Measurements from ENCODE around the gene DDAH1.

Gene DDAH1

GRCh38 chr1:85417017-85417416, 47.9 kb downstream of the DDAH1 start:
- no peaks in the 10 kb centered on the region for H3K27me3 ChIP-seq (ENCODE audit: insufficient read depth, low read length)
- peaks cover 40% of the 10 kb centered on the region for H3K79me2 ChIP-seq (ENCODE audit: control insufficient read depth, insufficient read depth, low read length, unreplicated experiment)
- no peak overlapping the region for H3K27ac ChIP-seq (ENCODE audit: low read depth, low read length)
- no peak overlapping the region for H3K4me3 ChIP-seq (ENCODE audit: low read depth, low read length)
- no peak overlapping the region for H2AFZ ChIP-seq (ENCODE audit: low read length, unreplicated experiment)
- H3K36me3 ChIP-seq (ENCODE audit: insufficient read depth, low read length), result peaks cover 10% of the 10 kb centered on the region; the same call in 1 of the 2 replicates
- peaks cover 14% of the 10 kb centered on the region for H3K4me1 ChIP-seq (ENCODE audit: control insufficient read depth, insufficient read depth, low read length, unreplicated experiment)

- no peak overlapping the region for H3K27ac ChIP-seq (ENCODE audit: low read depth, low read length)
- H2AFZ ChIP-seq (ENCODE audit: low read length, unreplicated experiment), result no peak overlapping the region
- peaks cover 64% of the 10 kb centered on the region for H3K79me2 ChIP-seq (ENCODE audit: control insufficient read depth, insufficient read depth, low read length, unreplicated experiment)
- H3K4me1 ChIP-seq (ENCODE audit: control insufficient read depth, insufficient read depth, low read length, unreplicated experiment), result peaks cover 20% of the 10 kb centered on the region
- H3K4me3 ChIP-seq (ENCODE audit: low read depth, low read length), result no peak overlapping the region
- H3K36me3 ChIP-seq (ENCODE audit: insufficient read depth, low read length), result no peaks in the 10 kb centered on the region; the same call in 1 of the 2 replicates
- H3K27me3 ChIP-seq (ENCODE audit: insufficient read depth, low read length), result no peaks in the 10 kb centered on the region
Observed at GRCh38 chr1:85413169-85413568, 51.8 kb downstream of the DDAH1 start.

- Histone ChIP-seq H2AFZ (ENCODE audit: low read length, unreplicated experiment) (no peak overlapping the region), H3K4me3 (ENCODE audit: low read depth, low read length) (no peak overlapping the region), H3K36me3 (ENCODE audit: insufficient read depth, low read length) (no peaks in the 10 kb centered on the region; the same call in 1 of the 2 replicates), H3K4me1 (ENCODE audit: control insufficient read depth, insufficient read depth, low read length, unreplicated experiment) (peaks cover 28% of the 10 kb centered on the region), H3K27ac (ENCODE audit: low read depth, low read length) (no peak overlapping the region), H3K79me2 (ENCODE audit: control insufficient read depth, insufficient read depth, low read length, unreplicated experiment) (peaks cover 61% of the 10 kb centered on the region), H3K27me3 (ENCODE audit: insufficient read depth, low read length) (no peaks in the 10 kb centered on the region)
Observed at GRCh38 chr1:85411567-85412305, 53.2 kb downstream of the DDAH1 start.

- Histone ChIP-seq H3K27me3 (ENCODE audit: insufficient read depth, low read length) (no peaks in the 10 kb centered on the region), H3K36me3 (ENCODE audit: insufficient read depth, low read length) (no peaks in the 10 kb centered on the region; the same call in 1 of the 2 replicates), H3K79me2 (ENCODE audit: control insufficient read depth, insufficient read depth, low read length, unreplicated experiment) (peaks cover 71% of the 10 kb centered on the region), H2AFZ (ENCODE audit: low read length, unreplicated experiment) (no peak overlapping the region), H3K27ac (ENCODE audit: low read depth, low read length) (no peak overlapping the region), H3K4me1 (ENCODE audit: control insufficient read depth, insufficient read depth, low read length, unreplicated experiment) (peaks cover 45% of the 10 kb centered on the region), H3K4me3 (ENCODE audit: low read depth, low read length) (no peak overlapping the region)
Observed at GRCh38 chr1:85409516-85409915, 55.4 kb downstream of the DDAH1 start.

GRCh38 chr1:85407746-85408377, 57.1 kb downstream of the DDAH1 start:
- no peaks in the 10 kb centered on the region for H3K27me3 ChIP-seq (ENCODE audit: insufficient read depth, low read length)
- peaks cover 41% of the 10 kb centered on the region for H3K4me1 ChIP-seq (ENCODE audit: control insufficient read depth, insufficient read depth, low read length, unreplicated experiment)
- H3K36me3 ChIP-seq (ENCODE audit: insufficient read depth, low read length), result no peaks in the 10 kb centered on the region; the same call in 1 of the 2 replicates
- peak overlapping the region; percentile 60 for H3K4me3 ChIP-seq (ENCODE audit: low read depth, low read length)
- H2AFZ ChIP-seq (ENCODE audit: low read length, unreplicated experiment), result no peak overlapping the region
- H3K27ac ChIP-seq (ENCODE audit: low read depth, low read length), result peak overlapping the region; percentile 91
- peaks cover 69% of the 10 kb centered on the region for H3K79me2 ChIP-seq (ENCODE audit: control insufficient read depth, insufficient read depth, low read length, unreplicated experiment)

GRCh38 chr1:85406887-85407533, 57.9 kb downstream of the DDAH1 start:
- Histone ChIP-seq H3K27ac (ENCODE audit: low read depth, low read length) (peak overlapping the region; percentile 91), H3K27me3 (ENCODE audit: insufficient read depth, low read length) (no peaks in the 10 kb centered on the region), H3K4me3 (ENCODE audit: low read depth, low read length) (peak overlapping the region; percentile 60), H2AFZ (ENCODE audit: low read length, unreplicated experiment) (peak overlapping the region; percentile 49), H3K36me3 (ENCODE audit: insufficient read depth, low read length) (no peaks in the 10 kb centered on the region; the same call in 1 of the 2 replicates), H3K79me2 (ENCODE audit: control insufficient read depth, insufficient read depth, low read length, unreplicated experiment) (peaks cover 62% of the 10 kb centered on the region), H3K4me1 (ENCODE audit: control insufficient read depth, insufficient read depth, low read length, unreplicated experiment) (peaks cover 41% of the 10 kb centered on the region)

- H3K36me3 ChIP-seq (ENCODE audit: insufficient read depth, low read length), result no peaks in the 10 kb centered on the region
- H3K4me1 ChIP-seq (ENCODE audit: control insufficient read depth, insufficient read depth, low read length, unreplicated experiment), result peaks cover 41% of the 10 kb centered on the region
- H3K4me3 ChIP-seq (ENCODE audit: low read depth, low read length), result peak overlapping the region; percentile 36
- H3K27me3 ChIP-seq (ENCODE audit: insufficient read depth, low read length), result no peaks in the 10 kb centered on the region
- peaks cover 55% of the 10 kb centered on the region for H3K79me2 ChIP-seq (ENCODE audit: control insufficient read depth, insufficient read depth, low read length, unreplicated experiment)
- peak overlapping the region; percentile 91 for H3K27ac ChIP-seq (ENCODE audit: low read depth, low read length)
- H2AFZ ChIP-seq (ENCODE audit: low read length, unreplicated experiment), result no peak overlapping the region
Observed at GRCh38 chr1:85406081-85406480, 58.9 kb downstream of the DDAH1 start.

GRCh38 chr1:85404408-85404807, 60.6 kb downstream of the DDAH1 start:
- no peak overlapping the region for H2AFZ ChIP-seq (ENCODE audit: low read length, unreplicated experiment)
- H3K4me1 ChIP-seq (ENCODE audit: control insufficient read depth, insufficient read depth, low read length, unreplicated experiment), result peaks cover 46% of the 10 kb centered on the region
- no peak overlapping the region for H3K4me3 ChIP-seq (ENCODE audit: low read depth, low read length)
- no peaks in the 10 kb centered on the region for H3K27me3 ChIP-seq (ENCODE audit: insufficient read depth, low read length)
- H3K79me2 ChIP-seq (ENCODE audit: control insufficient read depth, insufficient read depth, low read length, unreplicated experiment), result peaks cover 54% of the 10 kb centered on the region
- H3K27ac ChIP-seq (ENCODE audit: low read depth, low read length), result peak overlapping the region; percentile 9; the same call in 1 of the 2 replicates
- H3K36me3 ChIP-seq (ENCODE audit: insufficient read depth, low read length), result no peaks in the 10 kb centered on the region

- no peaks in the 10 kb centered on the region for H3K27me3 ChIP-seq (ENCODE audit: insufficient read depth, low read length)
- peaks cover 45% of the 10 kb centered on the region for H3K4me1 ChIP-seq (ENCODE audit: control insufficient read depth, insufficient read depth, low read length, unreplicated experiment)
- H3K36me3 ChIP-seq (ENCODE audit: insufficient read depth, low read length), result no peaks in the 10 kb centered on the region
- no peak overlapping the region for H2AFZ ChIP-seq (ENCODE audit: low read length, unreplicated experiment)
- H3K79me2 ChIP-seq (ENCODE audit: control insufficient read depth, insufficient read depth, low read length, unreplicated experiment), result peaks cover 45% of the 10 kb centered on the region
- peak overlapping the region; percentile 53 for H3K27ac ChIP-seq (ENCODE audit: low read depth, low read length)
- no peak overlapping the region for H3K4me3 ChIP-seq (ENCODE audit: low read depth, low read length)
Observed at GRCh38 chr1:85398391-85399064, 66.4 kb downstream of the DDAH1 start.

GRCh38 chr1:85397490-85398032, 67.4 kb downstream of the DDAH1 start:
- Histone ChIP-seq H3K79me2 (ENCODE audit: control insufficient read depth, insufficient read depth, low read length, unreplicated experiment) (peaks cover 42% of the 10 kb centered on the region), H3K4me3 (ENCODE audit: low read depth, low read length) (no peak overlapping the region)

More at GRCh38 chr1:85397490-85398032, 67.4 kb downstream of the DDAH1 start:
- Histone ChIP-seq H3K27me3 (ENCODE audit: insufficient read depth, low read length) (no peaks in the 10 kb centered on the region), H3K27ac (ENCODE audit: low read depth, low read length) (peak overlapping the region; percentile 42), H2AFZ (ENCODE audit: low read length, unreplicated experiment) (peak overlapping the region; percentile 38), H3K4me1 (ENCODE audit: control insufficient read depth, insufficient read depth, low read length, unreplicated experiment) (peaks cover 42% of the 10 kb centered on the region), H3K36me3 (ENCODE audit: insufficient read depth, low read length) (no peaks in the 10 kb centered on the region)

All from ACC112 (cell line).